ENCODE measurements around the gene LMX1B. TPM values are rescaled to one million over a fixed set of nuclear protein-coding genes. Genes with fewer than 3 reads are reported as not detected.

LMX1B gene
- total and polyA plus RNA-seq, 2 donors (not counting 3 experiments of a cell fraction or from before 2014, with no cell fraction given) = not detected

GRCh38 chr9:126626926-126627233 lies 13.2 kb downstream of the LMX1B start:
- Histone ChIP-seq H3K36me3 (ENCODE audit: control insufficient read depth in 2 of 2, extremely low read depth in 1 of 2, insufficient read depth in 2 of 2, low read length in 2 of 2) (no peaks in the 10 kb centered on the region), H3K4me1 (ENCODE audit: control insufficient read depth, extremely low read depth, insufficient read depth, low read length) (no peaks in the 10 kb centered on the region), H3K9me3 (replicated peaks; ENCODE audit: control insufficient read depth, insufficient read depth, low read length) (no peaks in the 10 kb centered on the region), H3K9ac (replicated peaks; ENCODE audit: extremely low read depth, insufficient read depth, low read length) (no peak overlapping the region), H4K20me1 (replicated peaks; ENCODE audit: control insufficient read depth, extremely low read depth, insufficient read depth, low read length) (no peaks in the 10 kb centered on the region), H2AFZ (ENCODE audit: low read depth, low read length) (no peak overlapping the region), H3K9me1 (replicated peaks; ENCODE audit: control insufficient read depth, extremely low read depth, insufficient read depth, low read length) (no peaks in the 10 kb centered on the region), H3K27me3 (ENCODE audit: control insufficient read depth in 2 of 2, insufficient read depth in 2 of 2, low read length in 2 of 2) (peaks cover 83 to 86% of the 10 kb centered on the region in 2 experiments), H3K4me3 (replicated peaks in 1 of 3; ENCODE audit: insufficient read depth in 1 of 3, low read depth in 1 of 3, low read length in 3 of 3) (no peak overlapping the region), H3K27ac (ENCODE audit: insufficient read depth, low read depth, low read length) (no peak overlapping the region), H3K79me2 (ENCODE audit: control insufficient read depth, insufficient read depth, low read length) (no peaks in the 10 kb centered on the region), H3K4me2 (ENCODE audit: insufficient read depth, low read length) (no peak overlapping the region)
- no peak for DNase-seq (ENCODE audit: low read depth, low spot score)
- no TSS peak for BruUV-seq (replicated peaks)
- no peak for FAIRE-seq
- dilution Hi-C loops (cut with MboI; ENCODE audit: extremely low pct_ligation_motif_present, low sequenced_read_pairs) (no loop called here), intact Hi-C loops (cut with micrococcal nuclease) (no loop called here)
- CTCF ChIA-PET = interaction anchor here (2.7 kb wide), 1 partner anchor 64 kb away, joined by 8 read pairs; no protein-coding TSS in a partner anchor
- no peak for TF ChIP-seq JUN (IDR thresholded peaks at IDR 0.05; ENCODE audit: borderline replicate concordance, insufficient read depth, insufficient read length, low read depth)
- TF ChIP-seq FOS (IDR thresholded peaks at IDR 0.05; ENCODE audit: borderline replicate concordance, insufficient read depth, low read length) = no peak
- TF ChIP-seq POLR2AphosphoS5 (IDR thresholded peaks at IDR 0.05; ENCODE audit: insufficient read depth, low read depth, low read length) = no peak
- TF ChIP-seq MAX (IDR thresholded peaks at IDR 0.05; ENCODE audit: insufficient read depth, insufficient read length) = no peak
- no peak for TF ChIP-seq GATA2 (IDR thresholded peaks at IDR 0.05; ENCODE audit: insufficient read depth, insufficient read length, low read depth, low read length)
- TF ChIP-seq CTCF (IDR thresholded peaks at IDR 0.05; ENCODE audit: extremely low read depth in 1 of 2, insufficient read depth in 1 of 2, low read depth in 1 of 2, low read length in 2 of 2) = no peak
- TF ChIP-seq POLR2A (IDR thresholded peaks at IDR 0.05; ENCODE audit: low read depth, low read length) = no peak
- TF ChIP-seq MYC (IDR thresholded peaks at IDR 0.05; ENCODE audit: low read depth, low read length) = no peak
- TF ChIP-seq EZH2 (IDR thresholded peaks at IDR 0.05; ENCODE audit: borderline replicate concordance, low read depth, low read length, severe bottlenecking) = no peak
- POLR2A ChIA-PET = no interaction called here

Measured in endothelial cell of umbilical vein (primary cell).